Measurements from ENCODE around the gene LRRC25.

DNA sequence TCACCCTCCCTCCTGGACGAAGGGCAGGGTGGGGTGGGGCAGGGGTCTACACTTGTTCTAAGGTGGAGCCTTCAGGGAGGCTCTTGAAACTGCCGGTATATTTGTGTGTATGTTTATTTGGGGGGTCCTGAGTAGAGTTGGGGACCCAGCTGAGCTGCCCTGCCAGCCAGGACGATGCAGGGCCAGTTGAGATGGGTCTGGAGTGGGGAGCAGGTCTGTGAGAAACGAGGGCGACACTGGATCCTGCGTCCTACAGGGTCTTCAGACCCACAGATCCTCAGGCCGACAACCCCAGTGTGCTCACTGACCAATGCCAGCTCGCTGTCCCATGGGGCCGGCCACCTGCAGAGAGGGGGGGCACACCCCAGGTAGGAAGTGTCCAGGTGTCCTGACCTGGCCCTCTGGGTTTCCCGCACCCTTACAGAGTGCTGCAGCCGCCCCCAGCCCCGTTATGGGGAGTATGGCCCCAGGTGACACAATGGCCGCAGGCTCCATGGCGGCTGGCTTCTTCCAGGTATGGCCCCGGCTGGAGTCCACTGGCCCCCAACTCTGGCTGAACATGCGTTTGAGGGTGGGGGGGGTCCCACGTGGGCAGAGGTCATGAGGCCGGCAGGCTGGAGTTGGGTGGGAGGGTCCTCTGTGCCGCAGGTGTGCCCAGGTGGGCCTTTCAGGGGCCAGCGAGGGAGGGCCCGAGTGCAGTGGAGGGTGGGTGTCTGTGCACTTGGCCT is 33.2 kb upstream of the LRRC25 start:
- TF ChIP-seq EZH2 (IDR thresholded peaks at IDR 0.05) (no peak), POLR2AphosphoS5 (IDR thresholded peaks at IDR 0.05; ENCODE audit: borderline replicate concordance, low read depth, low read length) (no peak)

All from SK-N-MC (cell line).